ENCODE results near the gene CDC42. TPM values are rescaled to one million over a fixed set of nuclear protein-coding genes. Genes with fewer than 3 reads are reported as not detected.
A peak's percentile ranks its signal among the peaks of the same experiment; 100 is the strongest.

The CDC42 gene
- total and polyA plus RNA-seq, 10 of the 15 experiments (the other 5 are each of a cell fraction or from before 2014, with no cell fraction given) = 184 to 479 (median 326) TPM

DNA sequence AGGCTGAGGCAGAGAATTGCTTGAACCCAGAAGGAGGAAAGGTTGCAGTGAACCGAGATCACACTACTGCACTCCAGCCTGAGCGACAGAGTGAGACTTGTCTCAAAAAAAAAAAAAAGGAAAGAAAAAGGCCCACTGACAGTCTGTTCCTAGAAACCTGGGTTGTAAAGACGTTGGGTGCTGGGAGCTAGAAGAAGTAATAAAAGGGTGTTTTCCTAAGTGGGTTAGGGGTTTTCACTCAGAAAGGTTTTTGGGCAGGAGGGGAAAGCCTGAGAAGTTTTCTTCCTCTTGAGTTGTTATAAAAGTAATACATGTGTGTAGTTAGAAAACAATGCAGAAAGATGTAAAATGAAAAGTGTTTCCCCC is 25.6 kb upstream of the CDC42 start (continued):
- TF ChIP-seq, protein P1, sequence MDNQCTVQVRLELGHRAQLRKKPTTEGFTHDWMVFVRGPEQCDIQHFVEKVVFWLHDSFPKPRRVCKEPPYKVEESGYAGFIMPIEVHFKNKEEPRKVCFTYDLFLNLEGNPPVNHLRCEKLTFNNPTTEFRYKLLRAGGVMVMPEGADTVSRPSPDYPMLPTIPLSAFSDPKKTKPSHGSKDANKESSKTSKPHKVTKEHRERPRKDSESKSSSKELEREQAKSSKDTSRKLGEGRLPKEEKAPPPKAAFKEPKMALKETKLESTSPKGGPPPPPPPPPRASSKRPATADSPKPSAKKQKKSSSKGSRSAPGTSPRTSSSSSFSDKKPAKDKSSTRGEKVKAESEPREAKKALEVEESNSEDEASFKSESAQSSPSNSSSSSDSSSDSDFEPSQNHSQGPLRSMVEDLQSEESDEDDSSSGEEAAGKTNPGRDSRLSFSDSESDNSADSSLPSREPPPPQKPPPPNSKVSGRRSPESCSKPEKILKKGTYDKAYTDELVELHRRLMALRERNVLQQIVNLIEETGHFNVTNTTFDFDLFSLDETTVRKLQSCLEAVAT (IDR thresholded peaks at IDR 0.05) = peak; percentile 31
- TF ChIP-seq, protein P2, sequence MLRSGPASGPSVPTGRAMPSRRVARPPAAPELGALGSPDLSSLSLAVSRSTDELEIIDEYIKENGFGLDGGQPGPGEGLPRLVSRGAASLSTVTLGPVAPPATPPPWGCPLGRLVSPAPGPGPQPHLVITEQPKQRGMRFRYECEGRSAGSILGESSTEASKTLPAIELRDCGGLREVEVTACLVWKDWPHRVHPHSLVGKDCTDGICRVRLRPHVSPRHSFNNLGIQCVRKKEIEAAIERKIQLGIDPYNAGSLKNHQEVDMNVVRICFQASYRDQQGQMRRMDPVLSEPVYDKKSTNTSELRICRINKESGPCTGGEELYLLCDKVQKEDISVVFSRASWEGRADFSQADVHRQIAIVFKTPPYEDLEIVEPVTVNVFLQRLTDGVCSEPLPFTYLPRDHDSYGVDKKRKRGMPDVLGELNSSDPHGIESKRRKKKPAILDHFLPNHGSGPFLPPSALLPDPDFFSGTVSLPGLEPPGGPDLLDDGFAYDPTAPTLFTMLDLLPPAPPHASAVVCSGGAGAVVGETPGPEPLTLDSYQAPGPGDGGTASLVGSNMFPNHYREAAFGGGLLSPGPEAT (IDR thresholded peaks at IDR 0.05; ENCODE audit: low read depth) = peak; percentile 72
- TF ChIP-seq ZNF274 (IDR thresholded peaks at IDR 0.05; ENCODE audit: insufficient read depth, insufficient read length) = no peak

DNA sequence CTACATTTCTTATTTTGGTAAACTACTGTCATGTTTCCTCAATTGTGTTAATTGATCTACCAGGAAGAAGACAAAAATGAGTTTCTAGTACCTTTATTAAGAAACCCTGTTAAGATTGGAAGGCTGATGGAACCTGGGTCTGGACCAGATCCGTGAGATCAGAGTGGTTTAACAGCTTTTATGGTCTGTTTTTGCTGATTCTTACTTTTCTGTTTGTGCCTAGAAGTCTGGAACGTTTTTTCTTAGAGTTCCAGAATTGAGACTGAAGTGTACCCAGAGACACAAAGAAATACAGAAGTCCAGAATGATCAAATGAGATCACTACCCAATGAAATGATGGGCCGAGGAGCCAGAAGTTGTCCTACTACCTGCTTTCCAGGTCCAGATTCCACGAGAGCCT is 22.5 kb upstream of the CDC42 start:
- H4K20me1 ChIP-seq (ENCODE audit: control insufficient read depth, insufficient read depth) = no peaks in the 10 kb centered on the region
- DNase-seq (ENCODE audit: low read depth, low spot score) = no peak
- FAIRE-seq = no peak
- H2AFZ ChIP-seq (ENCODE audit: control insufficient read depth, low read depth, low read length) = no peak overlapping the region
- H3K27ac ChIP-seq (ENCODE audit: control insufficient read depth, insufficient read depth) = no peak overlapping the region
- H3K36me3 ChIP-seq (ENCODE audit: control insufficient read depth in 2 of 2, insufficient read depth in 2 of 2, low read length in 1 of 2) = peaks cover 0 to 4% of the 10 kb centered on the region in 2 experiments; a peak in 1 of 4 replicates
- in situ Hi-C loops (cut with MboI) = no loop called here
- intact Hi-C loops (cut with micrococcal nuclease; ENCODE audit: unreplicated experiment) = no loop called here
- SMC1A ChIA-PET (ENCODE audit: uncharacterized antibody, unreplicated experiment) = interaction anchor here (0.6 to 7.6 kb wide), 5 partner anchors 8 to 274 kb away, joined by 3 to 78 read pairs (median 3); no protein-coding TSS in a partner anchor
- H3K4me1 ChIP-seq (ENCODE audit: control insufficient read depth, insufficient read depth, low read length) = peaks cover 4% of the 10 kb centered on the region
- no TSS peak for BruUV-seq (replicated peaks)
- POLR2A ChIA-PET = interaction anchor here (0.8 to 12.0 kb wide), 2 partner anchors 16 to 71 kb away, joined by 3 to 325 read pairs; partner anchors contain the start of gene CDC42
- WGBS (ENCODE audit: insufficient coverage, insufficient replicate concordance, low lambda C conversion rate, missing lambda C conversion rate) = 80% methylated on average over 4 of the region's 4 CpGs
- no peak overlapping the region for H3K9ac ChIP-seq (ENCODE audit: control insufficient read depth, insufficient read depth, low read length)
- H3K27me3 ChIP-seq (replicated peaks in 1 of 2; ENCODE audit: control insufficient read depth in 2 of 2, insufficient read depth in 2 of 2, low read length in 1 of 2) = no peaks in the 10 kb centered on the region
- H3K79me2 ChIP-seq (ENCODE audit: control insufficient read depth, insufficient read depth, low read length) = peaks cover 15% of the 10 kb centered on the region
- no peaks in the 10 kb centered on the region for H3K9me3 ChIP-seq (replicated peaks; ENCODE audit: control insufficient read depth, insufficient read depth, low read length)
- no peak overlapping the region for H3K4me2 ChIP-seq (ENCODE audit: control insufficient read depth, insufficient read depth)
- RAD21 ChIA-PET (ENCODE audit: unreplicated experiment) = interaction anchor here (1.9 kb wide), 1 partner anchor 9 kb away, joined by 11 read pairs; no protein-coding TSS in a partner anchor
- ATAC-seq = no peak
- H3K4me3 ChIP-seq = no peak overlapping the region
- CTCF ChIA-PET = interaction anchor here (1.0 to 1.3 kb wide), 2 partner anchors 10 to 19 kb away, joined by 3 to 5 read pairs; no protein-coding TSS in a partner anchor
- TF ChIP-seq SIN3A (IDR thresholded peaks at IDR 0.05; ENCODE audit: low read depth, low read length) = no peak
- TF ChIP-seq, protein P3, sequence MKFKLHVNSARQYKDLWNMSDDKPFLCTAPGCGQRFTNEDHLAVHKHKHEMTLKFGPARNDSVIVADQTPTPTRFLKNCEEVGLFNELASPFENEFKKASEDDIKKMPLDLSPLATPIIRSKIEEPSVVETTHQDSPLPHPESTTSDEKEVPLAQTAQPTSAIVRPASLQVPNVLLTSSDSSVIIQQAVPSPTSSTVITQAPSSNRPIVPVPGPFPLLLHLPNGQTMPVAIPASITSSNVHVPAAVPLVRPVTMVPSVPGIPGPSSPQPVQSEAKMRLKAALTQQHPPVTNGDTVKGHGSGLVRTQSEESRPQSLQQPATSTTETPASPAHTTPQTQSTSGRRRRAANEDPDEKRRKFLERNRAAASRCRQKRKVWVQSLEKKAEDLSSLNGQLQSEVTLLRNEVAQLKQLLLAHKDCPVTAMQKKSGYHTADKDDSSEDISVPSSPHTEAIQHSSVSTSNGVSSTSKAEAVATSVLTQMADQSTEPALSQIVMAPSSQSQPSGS (IDR thresholded peaks at IDR 0.05; ENCODE audit: low read length) = no peak
- TF ChIP-seq, protein P4, sequence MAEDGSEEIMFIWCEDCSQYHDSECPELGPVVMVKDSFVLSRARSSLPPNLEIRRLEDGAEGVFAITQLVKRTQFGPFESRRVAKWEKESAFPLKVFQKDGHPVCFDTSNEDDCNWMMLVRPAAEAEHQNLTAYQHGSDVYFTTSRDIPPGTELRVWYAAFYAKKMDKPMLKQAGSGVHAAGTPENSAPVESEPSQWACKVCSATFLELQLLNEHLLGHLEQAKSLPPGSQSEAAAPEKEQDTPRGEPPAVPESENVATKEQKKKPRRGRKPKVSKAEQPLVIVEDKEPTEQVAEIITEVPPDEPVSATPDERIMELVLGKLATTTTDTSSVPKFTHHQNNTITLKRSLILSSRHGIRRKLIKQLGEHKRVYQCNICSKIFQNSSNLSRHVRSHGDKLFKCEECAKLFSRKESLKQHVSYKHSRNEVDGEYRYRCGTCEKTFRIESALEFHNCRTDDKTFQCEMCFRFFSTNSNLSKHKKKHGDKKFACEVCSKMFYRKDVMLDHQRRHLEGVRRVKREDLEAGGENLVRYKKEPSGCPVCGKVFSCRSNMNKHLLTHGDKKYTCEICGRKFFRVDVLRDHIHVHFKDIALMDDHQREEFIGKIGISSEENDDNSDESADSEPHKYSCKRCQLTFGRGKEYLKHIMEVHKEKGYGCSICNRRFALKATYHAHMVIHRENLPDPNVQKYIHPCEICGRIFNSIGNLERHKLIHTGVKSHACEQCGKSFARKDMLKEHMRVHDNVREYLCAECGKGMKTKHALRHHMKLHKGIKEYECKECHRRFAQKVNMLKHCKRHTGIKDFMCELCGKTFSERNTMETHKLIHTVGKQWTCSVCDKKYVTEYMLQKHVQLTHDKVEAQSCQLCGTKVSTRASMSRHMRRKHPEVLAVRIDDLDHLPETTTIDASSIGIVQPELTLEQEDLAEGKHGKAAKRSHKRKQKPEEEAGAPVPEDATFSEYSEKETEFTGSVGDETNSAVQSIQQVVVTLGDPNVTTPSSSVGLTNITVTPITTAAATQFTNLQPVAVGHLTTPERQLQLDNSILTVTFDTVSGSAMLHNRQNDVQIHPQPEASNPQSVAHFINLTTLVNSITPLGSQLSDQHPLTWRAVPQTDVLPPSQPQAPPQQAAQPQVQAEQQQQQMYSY (CRISPR knock-in tag; IDR thresholded peaks at IDR 0.05) = no peak
- no peak for TF ChIP-seq DPF2 (IDR thresholded peaks at IDR 0.05)
- TF ChIP-seq, protein P2 (IDR thresholded peaks at IDR 0.05; ENCODE audit: low read depth) = no peak
- TF ChIP-seq RAD51 (IDR thresholded peaks at IDR 0.05) = no peak
- TF ChIP-seq, protein P5, sequence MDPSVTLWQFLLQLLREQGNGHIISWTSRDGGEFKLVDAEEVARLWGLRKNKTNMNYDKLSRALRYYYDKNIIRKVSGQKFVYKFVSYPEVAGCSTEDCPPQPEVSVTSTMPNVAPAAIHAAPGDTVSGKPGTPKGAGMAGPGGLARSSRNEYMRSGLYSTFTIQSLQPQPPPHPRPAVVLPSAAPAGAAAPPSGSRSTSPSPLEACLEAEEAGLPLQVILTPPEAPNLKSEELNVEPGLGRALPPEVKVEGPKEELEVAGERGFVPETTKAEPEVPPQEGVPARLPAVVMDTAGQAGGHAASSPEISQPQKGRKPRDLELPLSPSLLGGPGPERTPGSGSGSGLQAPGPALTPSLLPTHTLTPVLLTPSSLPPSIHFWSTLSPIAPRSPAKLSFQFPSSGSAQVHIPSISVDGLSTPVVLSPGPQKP (IDR thresholded peaks at IDR 0.05; ENCODE audit: low read depth, low read length) = no peak
- TF ChIP-seq NR2F1 (conservative IDR thresholded peaks at IDR 0.05) = no peak
- TF ChIP-seq NR2C1 (IDR thresholded peaks at IDR 0.05) = no peak

Data from GM12878 (cell line).